Fibroblast of skin of left quadriceps (primary cell): ENCODE data around the gene DHX29.

Experiments used
- DNase-seq, 2 experiments: peaks; one replicate each; pipeline ENCODE4 v3.0.0-alpha.2; 2013; ENCODE audit warnings: low read depth in 2 of 2

Gene DHX29

DNA sequence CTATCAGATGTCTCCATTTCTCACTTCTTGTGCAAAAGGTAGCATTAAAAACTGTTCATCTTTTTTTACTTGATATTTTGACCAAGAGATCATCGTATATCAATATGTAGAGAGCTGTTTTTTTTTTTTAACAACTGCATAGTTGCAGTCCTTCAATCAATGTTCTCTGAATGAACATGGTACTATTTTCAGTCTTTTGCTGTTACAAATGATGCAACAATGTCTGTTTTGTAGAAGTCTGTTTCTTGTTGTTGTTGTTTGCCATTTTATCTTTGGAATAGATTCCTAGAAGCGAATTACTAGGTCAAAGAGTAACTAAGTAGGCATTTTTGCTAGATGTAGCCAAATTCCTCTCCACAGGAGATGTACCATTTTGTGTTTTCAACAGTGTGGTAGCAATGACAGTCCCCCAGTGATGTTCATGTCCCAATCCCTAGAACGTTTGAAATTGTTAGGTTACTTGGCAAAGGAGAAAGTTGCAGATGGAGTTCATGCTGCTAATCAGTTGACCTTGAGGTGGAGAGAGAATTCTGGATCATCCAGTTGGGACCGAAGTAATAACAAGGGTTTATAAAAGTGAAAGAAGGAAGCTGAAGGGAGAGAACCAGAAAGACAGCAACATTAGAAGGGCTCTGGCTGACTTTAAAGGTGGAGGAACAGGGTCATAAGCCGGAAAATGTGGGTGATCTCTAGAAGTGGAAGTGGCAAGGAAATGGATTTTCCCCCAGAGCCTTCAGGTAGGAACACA lies 6.5 kb upstream of the DHX29 start:
- DNase-seq, result no peak

DNA sequence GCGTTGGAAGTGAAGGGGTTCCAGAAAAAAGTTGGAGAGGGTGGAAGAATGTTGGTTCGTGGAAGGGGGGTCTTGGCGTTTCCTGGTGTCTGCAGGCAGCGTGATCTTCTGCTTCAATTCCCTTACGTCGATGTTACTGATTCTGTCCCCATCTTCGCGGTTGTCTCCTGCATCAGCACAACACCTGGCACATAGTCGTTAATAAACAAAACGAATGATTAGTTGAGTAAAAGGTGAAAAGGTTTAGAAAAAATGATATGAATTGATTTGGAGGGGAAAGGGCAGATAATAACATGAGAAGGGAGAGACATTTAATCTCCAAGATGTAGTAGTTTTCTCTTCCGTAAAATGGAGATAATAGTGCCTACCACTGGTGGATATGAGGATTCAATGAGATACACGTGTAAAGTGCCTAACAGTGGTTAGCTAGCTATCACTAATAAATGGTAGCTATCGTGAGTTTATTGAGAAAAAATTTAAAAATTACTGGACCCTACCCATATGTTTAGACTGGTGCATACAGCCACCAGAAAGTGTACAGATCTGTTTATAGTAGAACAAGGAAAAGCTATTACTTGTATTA lies 851 bp upstream of the DHX29 start:
- DNase-seq, result no peak

DNA sequence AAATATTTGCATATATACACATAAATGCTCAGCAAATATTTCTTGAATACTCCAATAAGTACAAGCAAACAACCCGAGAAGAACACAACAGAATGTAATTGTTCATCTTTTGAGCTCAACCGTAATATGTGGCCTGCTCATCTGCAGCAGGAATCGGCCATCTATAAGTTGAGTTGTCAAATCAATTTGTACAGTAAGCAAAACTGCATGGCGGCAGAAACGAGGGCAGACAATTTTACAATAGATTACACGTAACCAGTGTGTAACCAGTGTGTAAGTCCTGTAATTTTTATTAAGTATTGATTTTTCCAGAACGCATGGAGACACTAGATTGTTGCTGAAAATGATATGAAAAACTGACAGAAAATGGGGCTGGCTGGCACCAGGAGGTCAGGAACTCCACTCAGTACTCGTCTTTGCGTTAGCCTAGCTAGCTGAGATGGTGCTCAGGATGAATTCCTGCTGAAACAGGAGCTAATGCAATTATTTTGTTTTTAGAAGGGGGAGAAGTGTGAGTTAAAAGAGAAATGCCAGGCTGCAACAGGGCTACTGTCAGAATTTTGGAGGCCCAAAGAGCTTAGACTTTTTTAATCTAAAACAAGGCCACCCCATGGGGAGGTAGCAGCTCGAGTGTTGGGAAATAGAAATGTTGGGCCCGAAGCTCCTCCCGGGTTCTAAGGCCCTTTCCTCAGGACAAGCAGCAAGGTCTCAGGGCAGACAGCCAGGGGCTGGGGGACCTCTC lies 682 bp downstream of the DHX29 start:
- DNase-seq, result no peak

DNA sequence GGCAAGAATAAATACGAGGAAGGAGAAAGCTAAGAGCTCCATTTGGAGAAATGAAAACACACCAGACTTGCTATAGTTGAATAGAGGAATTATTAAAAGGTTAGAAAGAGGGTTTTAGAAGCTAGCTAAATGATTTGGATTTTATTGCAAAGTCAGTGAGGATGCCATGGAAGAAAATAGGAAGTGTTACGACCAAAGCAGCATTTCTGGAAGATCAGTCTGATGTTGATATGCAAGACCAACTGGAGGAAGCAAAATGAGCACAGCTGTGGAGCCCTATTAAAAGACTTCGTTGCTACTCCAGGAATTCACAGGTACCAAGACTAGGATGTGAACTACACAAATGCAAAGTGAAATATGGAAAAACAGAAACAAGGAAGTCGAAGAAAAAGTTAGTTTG lies 2.1 kb downstream of the DHX29 start:
- DNase-seq, result no peak

DNA sequence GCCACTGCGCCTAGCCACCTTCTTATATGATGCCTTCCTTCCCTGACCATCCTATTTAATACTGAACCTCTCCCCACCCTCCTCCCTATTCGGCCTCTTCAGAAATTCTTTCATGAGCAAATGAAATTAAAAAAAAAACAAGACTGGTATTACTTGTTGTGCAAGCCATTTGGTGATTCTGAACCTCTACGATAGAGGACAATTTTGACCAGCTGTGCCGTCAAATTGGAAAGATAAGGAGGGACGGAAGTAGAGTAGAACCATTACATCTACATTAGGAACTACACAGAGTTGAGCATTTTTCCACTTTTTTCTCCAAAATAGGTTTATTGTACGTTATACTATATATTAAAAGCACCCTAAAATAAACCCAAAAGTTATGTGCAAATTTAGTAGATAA lies 2.9 kb downstream of the DHX29 start:
- DNase-seq, result no peak

DNA sequence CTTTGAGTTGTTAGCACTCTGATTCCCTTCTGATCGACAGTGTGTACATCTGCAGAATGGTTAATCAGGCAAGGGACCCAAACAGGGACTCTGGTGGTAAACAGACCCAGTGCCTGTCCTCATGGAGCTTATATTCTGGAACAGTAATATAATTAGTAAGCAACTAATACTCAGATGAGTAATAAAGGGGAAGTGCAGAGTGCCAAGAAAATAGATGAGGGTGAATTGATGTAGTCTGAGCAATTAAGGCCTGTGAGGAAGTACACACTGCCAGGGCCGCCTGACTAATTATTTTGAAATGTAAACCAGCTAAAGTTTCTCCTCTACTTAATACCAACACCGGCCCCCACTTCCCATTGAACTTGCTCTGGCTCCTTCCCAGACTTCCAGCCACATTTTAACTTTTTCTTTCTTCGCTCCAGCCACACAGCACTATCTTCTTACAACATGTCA lies 4.2 kb downstream of the DHX29 start:
- peak; percentile 83 for DNase-seq

DNA sequence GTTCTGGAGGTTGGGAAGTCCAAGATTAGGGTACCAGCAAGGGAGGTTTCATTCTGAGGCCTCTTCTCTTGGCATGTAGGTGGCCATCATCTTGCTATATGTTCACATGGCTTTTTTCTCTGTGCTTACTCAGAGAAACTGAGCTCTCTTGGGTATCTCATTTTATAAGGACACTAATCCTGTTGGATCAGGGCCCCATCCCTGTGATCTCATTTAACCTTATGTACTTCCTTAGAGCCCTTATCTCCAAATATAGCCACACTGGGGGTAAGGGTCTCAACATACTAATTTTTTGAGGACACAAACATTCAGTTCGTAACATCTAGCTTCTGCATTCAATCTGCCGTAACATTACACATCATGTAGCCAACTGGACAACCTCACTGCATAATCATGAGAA lies 6.6 kb downstream of the DHX29 start:
- DNase-seq, result no peak

DNA sequence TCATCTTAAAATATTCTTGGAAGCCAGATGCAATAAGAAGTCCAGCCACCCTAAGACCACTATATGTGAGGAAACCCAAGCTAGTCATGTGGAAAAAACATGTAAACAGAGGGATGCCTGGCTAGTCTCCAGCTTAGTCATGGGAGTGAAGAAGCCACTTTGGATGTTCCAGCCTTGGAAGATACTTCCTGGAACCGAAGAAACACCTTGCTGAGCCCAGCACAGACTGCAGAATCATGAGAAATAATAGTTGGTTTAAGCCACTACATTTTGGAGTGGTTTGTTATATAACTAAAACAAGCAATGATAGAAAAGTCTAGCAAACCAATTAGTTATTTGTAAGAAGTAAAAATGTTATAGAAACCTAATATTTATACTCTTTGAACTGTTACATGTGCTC lies 12.6 kb downstream of the DHX29 start:
- no peak for DNase-seq

DNA sequence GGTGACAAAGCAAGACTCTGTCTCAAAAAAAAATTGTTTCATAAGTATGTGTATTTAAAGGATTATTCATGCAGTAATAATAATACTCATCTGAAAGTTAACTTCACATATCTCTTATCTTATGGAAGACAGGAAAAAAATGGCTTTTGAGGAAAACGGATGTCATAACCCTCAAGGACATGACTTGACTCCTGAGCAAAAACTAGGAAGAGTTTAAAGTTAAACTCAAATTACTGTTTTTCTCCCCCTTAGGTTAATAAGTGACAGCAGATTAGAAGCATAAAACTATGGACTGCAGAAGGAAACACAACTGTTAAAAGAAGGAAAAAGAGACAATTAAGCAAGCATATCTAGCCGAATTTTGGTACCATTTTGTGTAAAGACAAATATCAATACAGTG lies 16.5 kb downstream of the DHX29 start:
- no peak for DNase-seq

DNA sequence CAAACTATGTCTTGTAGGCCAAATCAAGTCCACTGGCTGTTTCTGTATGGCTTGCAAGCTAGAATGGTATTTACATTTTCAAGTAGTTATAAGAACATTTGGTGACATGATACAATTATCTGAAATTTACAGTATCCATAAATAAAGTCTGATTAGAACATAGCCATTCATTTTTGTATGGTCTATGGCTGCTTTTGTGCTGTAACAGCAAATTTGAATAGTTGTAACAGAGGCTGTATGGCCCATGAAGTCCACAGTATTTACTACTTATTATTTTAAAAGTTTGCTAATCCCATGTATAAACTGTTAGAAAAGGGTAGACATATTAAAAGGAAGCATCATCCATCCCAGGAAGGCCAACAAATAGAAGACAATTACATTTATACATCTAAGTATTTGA lies 17.7 kb downstream of the DHX29 start:
- DNase-seq, result no peak

DNA sequence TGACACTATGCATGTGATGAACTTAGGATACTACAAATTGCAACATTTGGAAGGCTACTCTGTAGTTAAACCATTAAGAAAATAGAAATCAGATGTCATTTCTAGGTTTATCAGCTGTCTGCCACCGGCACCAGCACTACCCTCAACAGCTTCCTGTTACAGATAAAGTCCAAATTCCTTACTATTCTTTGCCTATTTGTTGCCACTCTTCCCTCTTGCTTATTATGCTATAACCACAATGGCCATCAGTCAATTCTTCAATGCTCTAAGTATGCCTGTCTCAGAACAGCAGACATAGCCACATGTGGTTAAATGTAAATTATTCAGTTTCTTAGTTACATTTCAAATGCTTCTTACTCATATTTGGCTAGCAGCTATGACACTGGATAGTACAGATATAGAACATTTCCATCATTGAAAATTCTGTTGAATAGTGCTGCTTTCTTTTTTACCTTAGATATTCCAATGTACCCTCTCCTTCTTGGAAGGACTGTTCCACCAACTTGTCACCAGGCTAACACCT lies 21.0 kb downstream of the DHX29 start:
- DNase-seq, result no peak

DNA sequence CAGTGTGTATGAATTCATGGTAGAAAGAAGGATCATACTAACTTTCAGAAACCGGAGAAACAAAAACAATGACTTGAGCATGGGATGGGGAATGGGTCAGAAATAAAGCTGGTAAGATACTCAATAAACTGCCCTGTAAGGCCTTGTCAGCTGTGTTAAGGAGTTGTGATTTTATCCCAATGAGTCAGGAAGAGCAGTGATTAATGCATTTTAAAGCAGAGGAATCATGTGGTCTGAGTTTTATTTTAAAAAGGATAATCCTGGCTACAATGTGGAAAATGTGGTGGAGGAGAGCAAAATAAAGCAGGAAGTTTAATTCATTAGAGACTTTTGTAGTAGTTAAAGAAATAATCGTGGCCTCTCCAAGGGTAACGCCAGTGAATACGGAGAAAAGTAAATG lies 28.7 kb downstream of the DHX29 start:
- peak; percentile 3 to 10 for DNase-seq

DNA sequence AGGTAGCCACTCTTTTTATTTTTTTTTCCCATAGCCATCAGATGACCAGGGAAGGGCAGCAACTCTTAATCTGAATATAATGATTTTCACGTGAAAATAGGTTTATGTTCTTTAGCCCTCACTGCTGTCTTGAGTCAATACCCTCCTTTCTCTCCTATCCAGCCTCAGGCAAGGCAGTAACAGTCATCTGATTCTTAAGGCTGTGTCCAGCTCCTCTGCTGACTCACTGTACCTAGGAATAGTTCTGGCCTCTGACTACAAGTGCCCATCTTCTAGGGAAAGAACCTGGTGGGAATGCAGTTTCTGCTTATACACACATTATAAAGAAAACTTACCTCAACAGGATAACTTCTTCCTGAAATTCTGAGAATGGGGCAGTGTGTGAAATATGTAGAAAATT lies 30.7 kb downstream of the DHX29 start:
- DNase-seq, result no peak

DNA sequence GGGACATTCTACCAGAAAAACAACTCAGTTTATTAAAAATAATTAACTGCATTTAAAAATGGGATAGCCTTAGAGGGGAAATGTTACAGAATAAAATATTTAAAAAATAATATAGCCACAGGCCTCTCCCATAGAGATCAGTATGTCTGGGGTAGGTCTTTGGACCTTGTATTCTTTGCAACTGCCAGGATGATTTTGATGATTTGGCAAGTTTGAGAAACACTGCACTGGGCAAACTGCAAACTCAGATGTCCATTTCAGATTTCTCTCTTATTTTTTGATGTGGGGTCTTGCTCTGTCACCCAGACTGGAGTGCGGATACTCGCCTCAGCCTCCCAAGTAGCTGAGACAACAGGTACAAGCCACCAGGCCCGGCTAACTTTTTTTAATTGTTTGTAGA lies 49.2 kb downstream of the DHX29 start:
- no peak for DNase-seq

DNA sequence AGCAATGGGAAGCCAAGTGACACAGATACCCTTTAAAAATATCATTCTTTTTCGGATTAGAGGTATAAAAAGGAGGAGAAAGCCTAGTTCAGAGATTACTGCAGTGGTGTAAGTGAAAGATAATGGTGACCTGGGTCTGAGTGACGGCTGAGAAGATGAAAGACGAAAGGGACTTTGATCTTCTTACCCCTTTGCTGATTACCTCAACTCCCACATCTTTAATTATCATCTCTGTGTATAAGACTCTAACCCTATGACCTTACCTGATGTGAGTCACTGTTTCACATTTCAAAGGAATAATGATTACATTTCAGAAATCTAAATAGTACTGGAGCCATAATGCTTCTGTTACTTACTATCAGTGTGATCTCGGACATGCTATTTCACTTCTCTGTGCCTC lies 52.7 kb downstream of the DHX29 start:
- no peak for DNase-seq

DNA sequence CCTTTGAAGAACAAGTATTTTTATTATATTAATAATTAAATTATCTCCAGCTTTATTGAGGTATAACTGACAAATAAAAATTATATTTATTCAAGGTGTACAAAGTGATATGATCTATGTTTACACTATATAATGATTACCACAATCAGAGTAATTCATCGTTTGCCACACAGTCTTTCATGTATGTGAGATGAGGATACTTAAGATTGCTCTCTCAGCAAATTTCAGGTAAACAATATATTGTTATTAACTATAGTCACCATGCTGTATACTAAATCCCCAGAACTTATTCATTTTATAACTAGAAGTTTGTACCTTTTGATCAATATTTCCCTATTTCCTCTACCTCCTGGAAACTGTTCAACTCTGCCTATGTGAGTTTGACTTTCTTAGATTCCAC lies 57.4 kb downstream of the DHX29 start:
- no peak for DNase-seq

DNA sequence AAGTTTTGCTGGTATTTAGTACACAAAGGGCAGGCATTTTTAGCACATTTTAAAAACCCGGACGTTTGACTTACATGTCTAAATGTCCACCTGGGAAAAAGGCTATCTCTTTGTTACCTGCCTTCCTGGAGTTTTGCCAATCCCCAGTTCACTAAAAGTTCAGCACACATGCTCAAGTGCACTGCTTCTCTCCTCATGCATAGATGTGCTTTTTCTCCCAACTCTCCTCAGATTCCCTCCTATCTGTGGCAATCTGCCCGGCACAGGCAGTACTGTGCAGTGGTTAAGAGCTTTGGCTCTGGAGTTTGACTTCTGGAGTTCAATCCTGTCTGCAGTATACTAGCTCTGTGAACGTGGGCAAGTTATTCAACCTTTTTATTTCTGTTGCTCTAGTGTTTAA lies 65.7 kb downstream of the DHX29 start:
- no peak for DNase-seq

DNA sequence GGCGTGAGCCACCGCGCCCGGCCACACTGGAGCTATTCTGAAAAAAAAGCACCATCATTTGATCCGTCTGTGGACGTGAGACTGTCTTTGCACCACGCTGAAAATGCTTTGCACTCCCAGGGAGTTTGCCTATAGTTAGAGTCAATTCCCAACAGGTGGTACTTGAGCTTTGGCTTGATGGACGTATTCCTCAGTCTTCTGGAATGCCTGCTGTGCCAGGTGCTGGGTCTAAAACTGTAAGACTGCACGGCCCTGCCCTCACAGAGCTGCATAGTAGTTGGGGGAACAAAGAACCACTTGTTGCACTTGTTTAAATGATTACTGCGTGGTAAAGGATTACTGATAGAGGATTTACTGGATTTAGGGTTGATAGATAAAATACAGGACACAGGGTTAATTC lies 70.7 kb downstream of the DHX29 start:
- no peak for DNase-seq

DNA sequence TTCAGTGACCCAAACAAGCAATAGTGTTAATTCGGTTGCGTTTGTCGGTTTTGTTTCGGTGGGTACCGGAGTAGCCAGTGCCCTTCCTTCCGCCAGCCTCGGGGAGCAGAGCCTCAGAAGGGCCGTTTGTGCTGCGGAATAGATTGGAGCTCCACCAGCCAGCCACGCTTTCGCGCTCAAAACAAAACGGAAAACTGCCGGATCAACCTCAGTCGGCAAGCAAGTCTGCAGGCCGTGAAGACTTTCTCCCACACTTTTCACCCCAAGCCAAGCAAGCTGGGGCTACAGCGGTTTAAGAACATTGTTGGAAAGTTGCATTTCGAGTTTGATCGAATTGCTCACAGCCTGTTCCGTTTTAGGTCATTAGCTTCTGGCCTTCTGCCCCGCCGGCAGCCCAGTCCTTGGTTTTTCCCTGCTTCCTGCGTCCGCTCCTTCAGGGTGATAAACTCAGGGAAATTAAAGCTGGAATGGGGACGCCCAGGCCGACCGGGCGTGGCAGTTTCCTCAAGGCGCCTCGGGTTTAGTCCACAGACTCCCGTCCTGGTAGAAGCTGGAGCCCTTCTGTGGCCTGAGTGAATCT lies 73.3 kb downstream of the DHX29 start:
- DNase-seq, result no peak

DNA sequence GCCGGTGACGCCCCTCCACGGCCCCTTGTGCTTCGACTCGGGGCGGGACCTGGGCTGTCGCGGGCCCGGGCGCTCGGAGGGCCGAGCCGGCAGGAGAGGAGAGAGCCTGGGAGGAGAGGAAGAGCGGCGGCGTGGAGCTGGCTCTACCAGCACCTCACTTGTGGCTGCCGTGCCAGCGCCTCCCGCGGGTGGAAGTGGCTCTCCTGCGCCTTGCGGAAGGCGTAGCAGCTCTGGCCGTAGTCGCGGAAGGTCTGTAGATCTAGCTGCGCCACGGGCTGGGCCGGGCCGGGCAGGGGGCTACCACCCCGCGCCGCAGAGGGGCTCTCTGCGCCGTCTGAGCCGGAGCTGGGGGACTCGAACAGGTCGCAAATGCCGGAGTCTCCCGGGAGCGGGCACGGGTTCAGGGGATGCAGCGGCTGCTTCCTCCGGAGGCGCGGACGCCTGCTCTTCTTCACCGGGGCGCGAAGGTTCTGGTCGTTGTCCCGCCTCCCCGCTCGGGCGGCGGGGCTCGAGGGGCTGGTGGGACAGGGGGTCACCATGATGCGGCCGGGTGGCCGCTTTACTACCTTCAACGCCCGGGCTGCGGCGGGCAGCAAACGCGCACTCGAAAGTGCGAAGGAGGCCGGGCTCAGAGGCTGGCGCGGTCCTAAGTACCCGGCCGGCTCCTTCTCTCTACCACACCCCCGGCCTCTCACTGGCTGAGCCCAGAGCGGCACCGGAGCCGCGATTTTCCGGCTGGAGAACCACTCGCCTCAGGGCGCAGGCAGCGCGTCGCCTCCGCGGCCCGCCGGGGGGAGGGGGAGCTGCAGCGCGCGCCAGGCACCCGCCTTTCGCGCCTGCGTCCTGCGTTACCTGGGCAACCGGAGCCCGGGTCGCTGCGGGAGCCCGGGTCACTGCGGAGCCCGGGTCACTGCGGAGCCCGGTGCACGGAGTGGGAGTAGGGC lies 74.2 kb downstream of the DHX29 start, which contains the start of gene CCNO:
CCNO (minus strand) TSS at position 624 of the 944 bp plus-strand sequence; CDS start at position 539, 85 bp downstream.
- no peak for DNase-seq

DNA sequence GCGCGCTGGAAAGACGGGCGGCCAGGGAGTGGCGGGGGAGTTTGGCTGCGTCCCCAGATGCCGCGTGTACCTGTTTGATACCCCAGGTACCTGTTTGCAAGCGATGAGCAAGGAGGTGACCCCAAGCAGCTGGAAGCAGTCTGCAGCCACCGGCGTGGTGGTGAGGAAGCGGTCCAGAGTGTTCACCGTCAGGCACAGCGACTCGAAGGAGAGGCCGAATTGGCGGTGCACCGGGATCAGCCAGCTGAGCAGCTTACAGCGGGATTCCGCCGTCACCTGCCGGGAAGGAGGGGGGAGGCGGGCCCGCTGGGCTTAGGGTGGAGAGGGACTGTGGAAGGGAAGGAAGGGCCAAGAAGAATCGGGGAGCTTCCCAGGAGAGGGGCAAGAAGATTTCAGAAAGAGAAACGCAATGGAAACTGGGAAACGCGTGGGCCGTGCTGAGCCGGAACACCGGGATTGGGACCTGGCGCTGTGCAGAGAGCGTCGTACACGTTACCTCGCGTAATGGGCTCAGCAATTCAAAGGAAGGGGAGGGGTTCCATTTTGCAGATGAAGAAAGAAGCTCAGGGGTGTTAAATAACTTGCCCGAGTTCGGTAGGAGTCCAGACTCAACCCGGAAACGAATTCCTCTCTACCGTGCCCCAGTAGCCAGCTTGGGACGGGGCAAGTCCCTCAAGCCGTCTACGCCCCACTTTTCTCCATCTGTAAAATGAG lies 75.1 kb downstream of the DHX29 start:
- DNase-seq, result no peak
